K562 (cell line): Measurements from ENCODE around the gene EFCAB12. TPM values are rescaled to one million over a fixed set of nuclear protein-coding genes. Genes with fewer than 3 reads are reported as not detected.
A peak's percentile ranks its signal among the peaks of the same experiment; 100 is the strongest.

Source experiments
- CHD7 ChIP-seq: fragments of 200-600 bp; sonication (generic); IDR thresholded peaks from one replicate; pipeline ENCODE4 v1.6.1; 2012; ENCODE audit warnings: mild to moderate bottlenecking, low read depth, low read length, inconsistent platforms
- HDAC1 ChIP-seq, 2 experiments: fragments of 450-650 bp; IDR thresholded peaks; 2 replicates each; pipeline ENCODE4 v1.6.1; 2016 to 2017; ENCODE audit warnings: inconsistent platforms in 1 of 2, mild to moderate bottlenecking in 1 of 2, moderate library complexity in 1 of 2
- HDAC8 ChIP-seq: fragments of 450-650 bp; IDR thresholded peaks from 2 replicates; pipeline ENCODE4 v1.6.1; 2016; ENCODE audit warnings: mild to moderate bottlenecking, missing genetic modification characterization, moderate library complexity, missing compliant biosample characterization
- KDM1A ChIP-seq, 2 experiments: fragments of 450-650 bp; IDR thresholded peaks; 2 replicates each; pipeline ENCODE4 v1.6.1; 2016; ENCODE audit warnings: mild to moderate bottlenecking in 2 of 2
- STAG1 ChIP-seq: sonication (generic); formaldehyde crosslinking; IDR thresholded peaks from 2 replicates; pipeline ENCODE4 v1.5.0; 2020; ENCODE audit warnings: missing genetic modification reagents, borderline replicate concordance
- THAP7 ChIP-seq: fragments of 250-450 bp; sonication (Bioruptor Pico); IDR thresholded peaks from 2 replicates; pipeline ENCODE4 v1.5.0; 2021
- ZBTB2 ChIP-seq: fragments of 450-650 bp; IDR thresholded peaks from 2 replicates; pipeline ENCODE4 v1.6.1; 2016; ENCODE audit warnings: antibody characterized with exemption
- ZBTB9 ChIP-seq: fragments of 450-650 bp; formaldehyde crosslinking; IDR thresholded peaks from 2 replicates; pipeline ENCODE4 v1.4.0; 2020; ENCODE audit warnings: mild to moderate bottlenecking, moderate library complexity
- ZNF175 ChIP-seq: fragments of 200-800 bp; sonication (Bioruptor generic); IDR thresholded peaks from 2 replicates; pipeline ENCODE4 v1.6.1; 2016; ENCODE audit warnings: low read depth, mild to moderate bottlenecking, missing genetic modification characterization, missing compliant biosample characterization
- ZNF384 ChIP-seq: IDR thresholded peaks from 2 replicates; pipeline ENCODE4 v1.6.1; 2012; ENCODE audit warnings: low read depth, low read length, improper control_type of control experiment
- ZNF507 ChIP-seq: conservative IDR thresholded peaks from 2 replicates; pipeline ENCODE4 v1.6.1; 2017; ENCODE audit warnings: missing genetic modification characterization, missing compliant biosample characterization
- polyA plus RNA-seq, 8 experiments: library from polyadenylated mRNA; depleted of rRNA in 4 of 8; stranded (reverse) in 5 of 8; unstranded in 3 of 8; fragments of >200 nt; fragmentation: Nextera tagmentation in 2 of 8; fragmentation: Illumina TruSeq in 1 of 8; extraction: Ambion mirVana in 2 of 8; extraction: Trizol in 1 of 8; gene quantifications; 2 replicates each; pipeline versions ENCODE4 v1.2.1 to v1.2.3, GENCODE V29; 2011 to 2014; ENCODE audit warnings: inconsistent platforms in 1 of 8, missing spikeins in 1 of 8
- total RNA-seq, 7 experiments: library from RNA; depleted of rRNA in 6 of 7; stranded (reverse); fragments of >200 nt in 6 of 7; fragmentation: Illumina TruSeq in 2 of 7; extraction: Trizol in 2 of 7; gene quantifications; 2 replicates each; pipeline versions ENCODE4 v1.2.1 to v1.2.3, GENCODE V29; 2011 to 2021; ENCODE audit warnings: low replicate concordance in 1 of 7

EFCAB12 gene
- total and polyA plus RNA-seq, 9 of the 15 experiments (the other 6 are each of a cell fraction or from before 2014, with no cell fraction given): 0.08 to 0.95 (median 0.56) TPM; not detected in 1

GRCh38 chr3:129448186-129448895, 19.9 kb upstream of the EFCAB12 start (continued):
- no peak; the same call in 1 of the 2 replicates for TF ChIP-seq ZNF175 (CRISPR knock-in tag)
- no peak for TF ChIP-seq THAP7 (CRISPR knock-in tag)
- TF ChIP-seq CHD7: no peak
- no peak for TF ChIP-seq HDAC1 (IDR thresholded peaks at IDR 0.05)
- no peak for TF ChIP-seq STAG1 (CRISPR knock-in tag)
- TF ChIP-seq HDAC8: no peak
- TF ChIP-seq ZBTB9: no peak
- TF ChIP-seq ZBTB2: no peak
- peak; percentile 58; a peak in 2 of 4 replicates for TF ChIP-seq KDM1A (IDR thresholded peaks at IDR 0.05)
- TF ChIP-seq ZNF507: no peak
- TF ChIP-seq ZNF384: no peak
